HEK293 (cell line): Measurements from ENCODE around the gene GFRAL.

ENCODE experiments used
- CTCF ChIA-PET: fragments of 350-600 bp; formaldehyde crosslinking; extraction: SDS; loops from one replicate; lab custom pipeline; 2021; ENCODE audit warnings: antibody characterized with exemption; lab: Yijun Ruan, JAX
- POLR2A ChIA-PET: fragments of 300-600 bp; formaldehyde crosslinking; extraction: SDS; loops from one replicate; lab custom pipeline; 2020; ENCODE audit warnings: antibody characterized with exemption, inconsistent platforms; lab: Yijun Ruan, JAX
- H3K27ac ChIP-seq: fragments of 200-500 bp; sonication (Bioruptor generic); 2 replicates; pipeline ENCODE4 v1.5.1; 2014; ENCODE audit warnings: low read depth, low read length, control low read depth, inconsistent platforms; ENCODE audit errors: extremely low read depth
- H3K36me3 ChIP-seq, 2 experiments: fragments of 200-500 bp in 1 of 2; sonication (Bioruptor generic) in 1 of 2; 1 replicate in 1 of 2; 2 replicates in 1 of 2; pipeline ENCODE4 v1.5.1; 2014 to 2017; ENCODE audit warnings: inconsistent platforms in 2 of 2, low read length in 2 of 2; ENCODE audit not compliant: control insufficient read depth in 2 of 2, insufficient read depth in 1 of 2
- H3K4me1 ChIP-seq: fragments of 200-500 bp; sonication (Bioruptor generic); 2 replicates; pipeline ENCODE4 v1.5.1; 2014; ENCODE audit warnings: mild to moderate bottlenecking, low read length, inconsistent platforms; ENCODE audit not compliant: control insufficient read depth, insufficient read depth
- H3K4me3 ChIP-seq: 2 replicates; pipeline ENCODE4 v1.5.1; 2011; ENCODE audit warnings: low read depth, mild to moderate bottlenecking, control low read depth, low read length, moderate library complexity
- H3K9me3 ChIP-seq: fragments of 200-500 bp; sonication (Bioruptor generic); 2 replicates; pipeline ENCODE4 v1.5.1; 2014; ENCODE audit warnings: low read depth, low read length, inconsistent platforms; ENCODE audit not compliant: control insufficient read depth, insufficient read depth
- FEZF1 ChIP-seq: fragments of 450-650 bp; formaldehyde crosslinking; IDR thresholded peaks from 2 replicates; pipeline ENCODE4 v1.5.1; 2016; ENCODE audit warnings: missing biosample characterization, missing genetic modification characterization
- KLF1 ChIP-seq: fragments of 450-650 bp; formaldehyde crosslinking; IDR thresholded peaks from 2 replicates; pipeline ENCODE4 v1.5.1; 2016; ENCODE audit warnings: missing biosample characterization, missing genetic modification characterization
- KLF8 ChIP-seq: fragments of 450-650 bp; formaldehyde crosslinking; IDR thresholded peaks from 2 replicates; pipeline ENCODE4 v1.5.1; 2016; ENCODE audit warnings: missing biosample characterization, missing genetic modification characterization
- OSR2 ChIP-seq: fragments of 450-650 bp; formaldehyde crosslinking; IDR thresholded peaks from 2 replicates; pipeline ENCODE4 v1.5.1; 2016; ENCODE audit warnings: missing biosample characterization, missing genetic modification characterization
- PBX3 ChIP-seq: sonication (generic); formaldehyde crosslinking; IDR thresholded peaks from 2 replicates; pipeline ENCODE4 v1.8.1; 2022; ENCODE audit warnings: mild to moderate bottlenecking, moderate library complexity, missing genetic modification reagents
- PRDM4 ChIP-seq: fragments of 450-650 bp; formaldehyde crosslinking; IDR thresholded peaks from 2 replicates; pipeline ENCODE4 v1.5.1; 2017; ENCODE audit warnings: missing biosample characterization, missing genetic modification characterization
- PRDM6 ChIP-seq: fragments of 450-650 bp; formaldehyde crosslinking; IDR thresholded peaks from 2 replicates; pipeline ENCODE4 v1.5.1; 2017; ENCODE audit warnings: missing biosample characterization, missing genetic modification characterization
- REPIN1 ChIP-seq: fragments of 450-650 bp; formaldehyde crosslinking; IDR thresholded peaks from 2 replicates; pipeline ENCODE4 v1.5.1; 2017; ENCODE audit warnings: missing biosample characterization, missing genetic modification characterization, low read depth
- YY2 ChIP-seq: fragments of 450-650 bp; formaldehyde crosslinking; IDR thresholded peaks from 2 replicates; pipeline ENCODE4 v1.5.1; 2016; ENCODE audit warnings: missing biosample characterization, missing genetic modification characterization
- ZBTB44 ChIP-seq: fragments of 450-650 bp; IDR thresholded peaks from 2 replicates; pipeline ENCODE4 v1.5.1; 2018; ENCODE audit warnings: missing biosample characterization, mild to moderate bottlenecking, missing genetic modification characterization
- ZBTB7A ChIP-seq: fragments of 450-650 bp; formaldehyde crosslinking; IDR thresholded peaks from 2 replicates; pipeline ENCODE4 v1.5.1; 2016; ENCODE audit warnings: low read depth, missing biosample characterization, missing genetic modification characterization
- ZIC2 ChIP-seq: fragments of 450-650 bp; formaldehyde crosslinking; IDR thresholded peaks from 2 replicates; pipeline ENCODE4 v1.5.1; 2016; ENCODE audit warnings: missing biosample characterization, missing genetic modification characterization
- ZNF133 ChIP-seq: fragments of 450-650 bp; formaldehyde crosslinking; IDR thresholded peaks from 2 replicates; pipeline ENCODE4 v1.5.1; 2016; ENCODE audit warnings: missing biosample characterization, missing genetic modification characterization
- ZNF138 ChIP-seq: fragments of 450-650 bp; formaldehyde crosslinking; IDR thresholded peaks from 2 replicates; pipeline ENCODE4 v1.5.1; 2016; ENCODE audit warnings: missing biosample characterization, missing genetic modification characterization, borderline replicate concordance
- ZNF140 ChIP-seq: fragments of 450-650 bp; formaldehyde crosslinking; IDR thresholded peaks from 2 replicates; pipeline ENCODE4 v1.5.1; 2016; ENCODE audit warnings: missing biosample characterization, missing genetic modification characterization
- ZNF394 ChIP-seq: fragments of 450-650 bp; formaldehyde crosslinking; IDR thresholded peaks from 2 replicates; pipeline ENCODE4 v1.5.1; 2016; ENCODE audit warnings: missing biosample characterization, missing genetic modification characterization, mild to moderate bottlenecking, moderate library complexity, borderline replicate concordance
- ZNF449 ChIP-seq: fragments of 450-650 bp; formaldehyde crosslinking; IDR thresholded peaks from 2 replicates; pipeline ENCODE4 v1.5.1; 2017; ENCODE audit warnings: missing biosample characterization, mild to moderate bottlenecking, missing genetic modification characterization, moderate library complexity
- ZNF529 ChIP-seq: fragments of 450-650 bp; formaldehyde crosslinking; IDR thresholded peaks from 2 replicates; pipeline ENCODE4 v1.5.1; 2017; ENCODE audit warnings: missing genetic modification characterization, missing biosample characterization; ENCODE audit not compliant: insufficient replicate concordance
- ZNF600 ChIP-seq: fragments of 450-650 bp; formaldehyde crosslinking; IDR thresholded peaks from 2 replicates; pipeline ENCODE4 v1.5.1; 2016; ENCODE audit warnings: missing biosample characterization, missing genetic modification characterization
- ZNF645 ChIP-seq: fragments of 450-650 bp; formaldehyde crosslinking; IDR thresholded peaks from 2 replicates; pipeline ENCODE4; 2016; ENCODE audit warnings: missing biosample characterization, missing genetic modification characterization
- ZNF654 ChIP-seq: fragments of 450-650 bp; formaldehyde crosslinking; IDR thresholded peaks from 2 replicates; pipeline ENCODE4 v1.5.1; 2016; ENCODE audit warnings: low read depth, missing biosample characterization, missing genetic modification characterization
- ZNF664 ChIP-seq: fragments of 450-650 bp; formaldehyde crosslinking; IDR thresholded peaks from 2 replicates; pipeline ENCODE4 v1.5.1; 2016; ENCODE audit warnings: missing biosample characterization, missing genetic modification characterization
- ZNF837 ChIP-seq: fragments of 450-650 bp; formaldehyde crosslinking; IDR thresholded peaks from 2 replicates; pipeline ENCODE4 v1.5.1; 2016; ENCODE audit warnings: missing biosample characterization, missing genetic modification characterization
- ZNF843 ChIP-seq: fragments of 450-650 bp; formaldehyde crosslinking; IDR thresholded peaks from 2 replicates; pipeline ENCODE4 v1.5.1; 2016; ENCODE audit warnings: missing biosample characterization, missing genetic modification characterization

The GFRAL gene

GRCh38 chr6:55395871-55396270 is 68.6 kb downstream of the GFRAL start:
- TF ChIP-seq PRDM4 (tag by site-specific recombination) (peak; percentile 33; the same call in 1 of the 2 replicates), ZNF843 (tag by site-specific recombination) (peak; percentile 39; the same call in 1 of the 2 replicates), ZNF449 (tag by site-specific recombination) (no peak), PRDM6 (tag by site-specific recombination) (peak; percentile 46; the same call in 1 of the 2 replicates), FEZF1 (tag by site-specific recombination) (peak; percentile 38; the same call in 1 of the 2 replicates), ZBTB44 (no peak)
- TF ChIP-seq, all 188 proteins: peak for 4
- no peaks in the 10 kb centered on the region for H3K9me3 ChIP-seq
- H3K36me3 ChIP-seq: no peaks in the 10 kb centered on the region
- ChIA-PET POLR2A (no interaction called here), CTCF (no interaction called here)
- H3K27ac ChIP-seq: no peak overlapping the region
- H3K4me1 ChIP-seq: peaks cover 9% of the 10 kb centered on the region
- H3K4me3 ChIP-seq: no peak overlapping the region

- Histone ChIP-seq H3K36me3 (no peaks in the 10 kb centered on the region), H3K4me3 (no peak overlapping the region), H3K9me3 (no peaks in the 10 kb centered on the region), H3K27ac (no peak overlapping the region), H3K4me1 (peaks cover 9% of the 10 kb centered on the region)
- CTCF ChIA-PET: no interaction called here
- POLR2A ChIA-PET: no interaction called here
- TF ChIP-seq ZBTB7A (tag by site-specific recombination): no peak
- no peak for TF ChIP-seq OSR2 (tag by site-specific recombination)
- no peak for TF ChIP-seq ZBTB44
- no peak for TF ChIP-seq KLF8 (tag by site-specific recombination)
- no peak for TF ChIP-seq ZNF529
- TF ChIP-seq ZNF394 (tag by site-specific recombination): no peak
- TF ChIP-seq ZNF138: no peak
- TF ChIP-seq ZNF654: no peak
- no peak for TF ChIP-seq PBX3 (CRISPR knock-in tag)
- TF ChIP-seq ZNF645: no peak
- no peak for TF ChIP-seq ZIC2 (tag by site-specific recombination)
- no peak for TF ChIP-seq ZNF140
- no peak for TF ChIP-seq ZNF664 (tag by site-specific recombination)
- no peak for TF ChIP-seq ZNF133
- no peak for TF ChIP-seq KLF1 (tag by site-specific recombination)
- no peak for TF ChIP-seq YY2 (tag by site-specific recombination)
- no peak for TF ChIP-seq ZNF600
- TF ChIP-seq REPIN1 (tag by site-specific recombination): no peak
- no peak for TF ChIP-seq ZNF837 (tag by site-specific recombination)
Observed at GRCh38 chr6:55397986-55398385, 70.7 kb downstream of the GFRAL start.
